ENCODE measurements around the gene NXPH2.

DNA sequence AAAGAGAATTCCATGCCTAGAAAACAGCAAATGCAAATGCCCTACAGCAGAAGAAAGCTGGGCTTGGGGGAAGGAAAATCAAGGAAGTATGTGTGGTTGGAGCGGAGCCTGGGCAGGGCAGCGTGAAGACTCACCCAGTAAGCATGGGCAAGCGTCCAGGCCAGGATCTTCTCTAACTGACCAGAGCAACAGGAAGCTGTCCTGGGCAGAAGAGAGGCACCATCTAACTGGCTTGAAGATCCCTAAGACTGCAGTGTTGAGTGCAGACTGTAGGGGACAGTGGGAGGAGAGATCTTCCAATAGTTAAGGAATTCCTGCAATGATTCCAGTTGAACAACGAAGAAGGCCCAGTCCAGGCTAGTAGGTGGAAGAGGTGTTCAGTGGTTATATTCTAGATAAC lies 57.9 kb downstream of the NXPH2 start:
- no peak for TF ChIP-seq CTCF (IDR thresholded peaks at IDR 0.05)
- TF ChIP-seq POLR2AphosphoS5 (IDR thresholded peaks at IDR 0.05), result no peak
- TF ChIP-seq POLR2A (IDR thresholded peaks at IDR 0.05; ENCODE audit: low read depth), result no peak

Data from esophagus muscularis mucosa (tissue), 3 donors.